CD4-positive, alpha-beta T cell (primary cell): ENCODE results near the gene DACT2. TPM values are rescaled to one million over a fixed set of nuclear protein-coding genes. Genes with fewer than 3 reads are reported as not detected.
"Not testable (repeated sequence)": the region's sequence is repeated elsewhere in the genome, so short reads cannot be mapped to it uniquely, and the experiment has no call there.

Experiments used
- ATAC-seq: fragments of 200-7000 bp; cut with Tn5 transposase; one replicate; pipeline ENCODE4 v1.10.0; 2022; ENCODE audit warnings: mild to moderate bottlenecking; ENCODE audit not compliant: poor library complexity
- CTCF ChIA-PET: fragments of 350-600 bp; sonication (Branson Sonifier 250); formaldehyde crosslinking; loops from one replicate; lab custom pipeline; 2021; ENCODE audit warnings: antibody characterized with exemption, inconsistent platforms; lab: Charles Lee
- POLR2A ChIA-PET: fragments of 350-600 bp; sonication (Branson Sonifier 250); formaldehyde crosslinking; loops from one replicate; lab custom pipeline; 2021; ENCODE audit warnings: antibody characterized with exemption, inconsistent platforms; lab: Charles Lee
- DNase-seq, 14 experiments: peaks; one replicate each; pipeline ENCODE4 v3.0.0-alpha.2; 2013 to 2020; ENCODE audit warnings: mixed read lengths in 2 of 14
- H3K27ac ChIP-seq, 2 donors: one replicate each; pipeline versions ENCODE4 v1.5.1 to v1.7.0; 2013; ENCODE audit warnings: low read length in 2 of 2, low read depth in 1 of 2, mild to moderate bottlenecking in 1 of 2
- H3K27me3 ChIP-seq, 2 experiments: 1 replicate in 1 of 2; 2 replicates in 1 of 2; pipeline versions ENCODE4 v1.6.1 to v1.7.0; 2013; ENCODE audit warnings: low read length in 2 of 2, control low read depth in 1 of 2, mild to moderate bottlenecking in 1 of 2, moderate library complexity in 1 of 2; ENCODE audit not compliant: insufficient read depth in 2 of 2, control insufficient read depth in 1 of 2
- H3K36me3 ChIP-seq: one replicate; pipeline ENCODE4 v1.6.1; 2013; ENCODE audit warnings: low read length, control low read depth; ENCODE audit not compliant: insufficient read depth
- H3K4me1 ChIP-seq: one replicate; pipeline ENCODE4 v1.6.1; 2013; ENCODE audit warnings: low read length, control low read depth; ENCODE audit not compliant: insufficient read depth
- H3K4me3 ChIP-seq: one replicate; pipeline ENCODE4 v1.5.1; 2013; ENCODE audit warnings: mild to moderate bottlenecking, low read length, moderate library complexity
- H3K9me3 ChIP-seq, 2 experiments: 1 replicate in 1 of 2; 2 replicates in 1 of 2; pipeline versions ENCODE4 v1.6.1 to v1.7.0; 2013; ENCODE audit warnings: low read length in 2 of 2, mild to moderate bottlenecking in 2 of 2, control low read depth in 1 of 2, moderate library complexity in 1 of 2; ENCODE audit not compliant: control insufficient read depth in 1 of 2, insufficient read depth in 1 of 2
- H3K27ac Mint-ChIP-seq: one replicate; pipeline ENCODE4 v1.8.0; 2020; ENCODE audit warnings: mixed read lengths
- H3K27me3 Mint-ChIP-seq: one replicate; pipeline ENCODE4 v1.8.0; 2021; ENCODE audit warnings: mixed read lengths
- H3K36me3 Mint-ChIP-seq: one replicate; pipeline ENCODE4 v1.8.0; 2021; ENCODE audit warnings: low read depth, mixed read lengths
- H3K4me1 Mint-ChIP-seq: one replicate; pipeline ENCODE4 v1.8.0; 2021; ENCODE audit warnings: low read depth, mixed read lengths
- H3K4me3 Mint-ChIP-seq: one replicate; pipeline ENCODE4 v1.8.0; 2020; ENCODE audit warnings: mild to moderate bottlenecking, mixed read lengths
- H3K9me3 Mint-ChIP-seq: one replicate; pipeline ENCODE4 v1.8.0; 2020; ENCODE audit warnings: mixed read lengths
- CTCF ChIP-seq: fragments of 200-600 bp; IDR thresholded peaks from one replicate; pipeline ENCODE4 v1.8.0; 2022; ENCODE audit warnings: antibody characterized with exemption, mild to moderate bottlenecking
- intact Hi-C, 2 experiments: fragments of 100-400 bp; cut with DNase I in 1 of 2; cut with micrococcal nuclease in 1 of 2; formaldehyde crosslinking; loops; one replicate each; pipeline versions ENCODE4 v1.15.1 to v1.9.0; 2023 to 2025; cut with DNase I, micrococcal nuclease
- total RNA-seq, 174 experiments: library from RNA in 2 of 174; stranded (reverse) in 2 of 174; gene quantifications; one replicate each; pipeline ENCODE4 v1.2.3 and lab custom pipeline; 2021 to 2026

DACT2 gene
- total RNA-seq, 2 experiments from 2014 or later: not detected

GRCh38 chr6:168268755-168269154 lies 50.8 kb downstream of the DACT2 start:
- Mint-ChIP-seq H3K27me3 (peaks cover 10% of the 10 kb centered on the region), H3K9me3 (no peaks in the 10 kb centered on the region), H3K4me1 (no peaks in the 10 kb centered on the region), H3K27ac (no peak overlapping the region), H3K4me3 (no peak overlapping the region), H3K36me3 (no peaks in the 10 kb centered on the region)
- POLR2A ChIA-PET: no interaction called here
- H3K4me3 ChIP-seq: no peak overlapping the region
- no peaks in the 10 kb centered on the region for H3K4me1 ChIP-seq
- CTCF ChIA-PET: no interaction called here
- DNase-seq: no peak
- ATAC-seq: no peak
- no peaks in the 10 kb centered on the region for H3K36me3 ChIP-seq
- no peaks in the 10 kb centered on the region for H3K9me3 ChIP-seq
- no peak for TF ChIP-seq CTCF
- H3K27me3 ChIP-seq: no peaks in the 10 kb centered on the region
- no peak overlapping the region for H3K27ac ChIP-seq
- intact Hi-C loops: no loop called here

GRCh38 chr6:168267779-168268178 lies 51.8 kb downstream of the DACT2 start:
- H3K27ac ChIP-seq, H3K27me3 ChIP-seq, H3K4me1 Mint-ChIP-seq, H3K36me3 Mint-ChIP-seq, H3K4me3 ChIP-seq, CTCF ChIA-PET, H3K36me3 ChIP-seq, DNase-seq, H3K9me3 Mint-ChIP-seq, H3K9me3 ChIP-seq, H3K27ac Mint-ChIP-seq, POLR2A ChIA-PET, H3K27me3 Mint-ChIP-seq, ATAC-seq, H3K4me1 ChIP-seq, intact Hi-C loops, H3K4me3 Mint-ChIP-seq: not testable (repeated sequence)

- Histone ChIP-seq H3K36me3 (no peaks in the 10 kb centered on the region), H3K9me3 (no peaks in the 10 kb centered on the region), H3K27ac (no peak overlapping the region), H3K4me3 (no peak overlapping the region), H3K4me1 (no peaks in the 10 kb centered on the region), H3K27me3 (no peaks in the 10 kb centered on the region)
- ATAC-seq: no peak
- H3K27me3 Mint-ChIP-seq: no peaks in the 10 kb centered on the region
- TF ChIP-seq CTCF: no peak
- no peaks in the 10 kb centered on the region for H3K9me3 Mint-ChIP-seq
- no peaks in the 10 kb centered on the region for H3K36me3 Mint-ChIP-seq
- ChIA-PET POLR2A (no interaction called here), CTCF (no interaction called here)
- DNase-seq: no peak
- no peak overlapping the region for H3K4me3 Mint-ChIP-seq
- intact Hi-C loops: no loop called here
- H3K4me1 Mint-ChIP-seq: no peaks in the 10 kb centered on the region
- H3K27ac Mint-ChIP-seq: no peak overlapping the region
Measured at GRCh38 chr6:168265827-168266815, 53.5 kb downstream of the DACT2 start.
